Caco-2 (cell line): ENCODE data around the gene SLC16A12. TPM values are rescaled to one million over a fixed set of nuclear protein-coding genes. Genes with fewer than 3 reads are reported as not detected.

Source experiments
- BruUV-seq: library from RNA; stranded (reverse); fragments of 400-500 nt; replicated peaks from 2 replicates; lab custom pipeline; 2021; lab: Mats Ljungman, UMichigan
- CTCF ChIA-PET: fragments of 300-600 bp; sonication (Branson Sonifier 250); formaldehyde crosslinking; loops from one replicate; lab custom pipeline; 2022; ENCODE audit warnings: antibody characterized with exemption; lab: Charles Lee
- POLR2A ChIA-PET: fragments of 300-600 bp; sonication (Branson Sonifier 250); formaldehyde crosslinking; loops from one replicate; lab custom pipeline; 2022; ENCODE audit warnings: antibody characterized with exemption; lab: Charles Lee
- DNase-seq, 2 experiments: peaks; one replicate each; pipeline versions ENCODE4 v3.0.0 to v3.0.0-alpha.2; 2020 to 2022
- H3K27me3 ChIP-seq: replicated peaks from 2 replicates; pipeline ENCODE4 v1.6.0; 2011; ENCODE audit warnings: low read length; ENCODE audit not compliant: control insufficient read depth, insufficient read depth
- H3K36me3 ChIP-seq: 2 replicates; pipeline ENCODE4 v1.5.1; 2011; ENCODE audit warnings: low read length; ENCODE audit not compliant: control insufficient read depth, insufficient read depth
- H3K4me1 ChIP-seq: fragments of 250-450 bp; sonication (Bioruptor Pico); 2 replicates; pipeline ENCODE4 v1.5.1; 2020; ENCODE audit warnings: mild to moderate bottlenecking
- H3K4me3 ChIP-seq: 2 replicates; pipeline ENCODE4 v1.5.1; 2011; ENCODE audit warnings: low read depth, mild to moderate bottlenecking, control low read depth, low read length
- H3K9me3 ChIP-seq: fragments of 250-450 bp; sonication (Bioruptor Pico); 2 replicates; pipeline ENCODE4 v1.5.1; 2020; ENCODE audit warnings: mild to moderate bottlenecking, moderate library complexity
- H3K27ac Mint-ChIP-seq: one replicate; pipeline ENCODE4 v1.8.0; 2022; ENCODE audit warnings: mixed read lengths; ENCODE audit not compliant: unreplicated experiment
- H3K27me3 Mint-ChIP-seq: one replicate; pipeline ENCODE4 v1.8.0; 2022; ENCODE audit warnings: mixed read lengths; ENCODE audit not compliant: insufficient read depth, unreplicated experiment
- H3K36me3 Mint-ChIP-seq: one replicate; pipeline ENCODE4 v1.8.0; 2022; ENCODE audit warnings: mild to moderate bottlenecking, mixed read lengths; ENCODE audit not compliant: insufficient read depth, unreplicated experiment
- H3K4me1 Mint-ChIP-seq: one replicate; pipeline ENCODE4 v1.8.0; 2022; ENCODE audit warnings: low read depth, mixed read lengths; ENCODE audit not compliant: unreplicated experiment
- H3K4me3 Mint-ChIP-seq: one replicate; pipeline ENCODE4 v1.8.0; 2022; ENCODE audit warnings: mild to moderate bottlenecking, moderate library complexity, mixed read lengths; ENCODE audit not compliant: unreplicated experiment
- H3K9me3 Mint-ChIP-seq: one replicate; pipeline ENCODE4 v1.8.0; 2022; ENCODE audit warnings: mixed read lengths; ENCODE audit not compliant: unreplicated experiment
- intact Hi-C: fragments of 100-400 bp; cut with micrococcal nuclease; formaldehyde crosslinking; loops from one replicate; pipeline ENCODE4 v1.10.0; 2022; ENCODE audit not compliant: unreplicated experiment
- total RNA-seq: library from RNA; stranded (reverse); gene quantifications from 2 replicates; pipeline ENCODE4 v1.2.3, GENCODE V29; 2022
- TF ChIP-seq, protein P1 (sequence below), 2 experiments: fragments of 200-600 bp in 1 of 2; IDR thresholded peaks; 1 replicate in 1 of 2; 2 replicates in 1 of 2; pipeline versions ENCODE4 v1.5.1 to v1.8.0; 2011 to 2022; ENCODE audit warnings: antibody characterized with exemption in 1 of 2, control low read depth in 1 of 2, inconsistent platforms in 1 of 2, low read depth in 1 of 2, low read length in 1 of 2, mild to moderate bottlenecking in 1 of 2, moderate library complexity in 1 of 2; ENCODE audit not compliant: insufficient read depth in 1 of 2, severe bottlenecking in 1 of 2, unreplicated experiment in 1 of 2

Gene SLC16A12
- total RNA-seq, 1 experiment from 2014 or later: not detected

DNA sequence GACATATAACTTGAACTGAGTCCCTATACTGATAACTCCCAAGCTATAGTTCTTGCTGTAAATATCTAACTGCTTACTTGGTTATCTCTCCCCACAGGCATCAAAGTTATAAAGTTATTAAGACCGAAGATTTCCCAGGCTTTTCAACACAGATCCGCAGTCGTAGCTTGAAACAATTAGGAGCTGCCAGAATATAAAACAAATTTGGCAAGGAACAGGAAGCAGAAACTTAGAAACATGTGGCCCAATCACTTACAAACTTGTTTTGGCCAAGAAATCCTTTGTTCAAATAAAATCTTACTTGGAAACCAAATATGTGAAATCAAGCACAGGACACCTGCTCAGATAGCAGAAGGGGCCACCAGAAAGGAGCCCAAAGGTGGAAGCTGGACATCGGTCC lies 9.0 kb downstream of the SLC16A12 start:
- no peaks in the 10 kb centered on the region for H3K9me3 ChIP-seq
- H3K4me1 ChIP-seq: peaks cover 4% of the 10 kb centered on the region; the same call in 1 of the 2 replicates
- CTCF ChIA-PET: no interaction called here
- no TSS peak for BruUV-seq
- DNase-seq: no peak
- H3K9me3 Mint-ChIP-seq: no peaks in the 10 kb centered on the region
- H3K4me3 ChIP-seq: no peak overlapping the region
- intact Hi-C loops: no loop called here
- H3K4me1 Mint-ChIP-seq: no peaks in the 10 kb centered on the region
- H3K27ac Mint-ChIP-seq: no peak overlapping the region
- no peaks in the 10 kb centered on the region for H3K36me3 ChIP-seq
- TF ChIP-seq, protein P1, sequence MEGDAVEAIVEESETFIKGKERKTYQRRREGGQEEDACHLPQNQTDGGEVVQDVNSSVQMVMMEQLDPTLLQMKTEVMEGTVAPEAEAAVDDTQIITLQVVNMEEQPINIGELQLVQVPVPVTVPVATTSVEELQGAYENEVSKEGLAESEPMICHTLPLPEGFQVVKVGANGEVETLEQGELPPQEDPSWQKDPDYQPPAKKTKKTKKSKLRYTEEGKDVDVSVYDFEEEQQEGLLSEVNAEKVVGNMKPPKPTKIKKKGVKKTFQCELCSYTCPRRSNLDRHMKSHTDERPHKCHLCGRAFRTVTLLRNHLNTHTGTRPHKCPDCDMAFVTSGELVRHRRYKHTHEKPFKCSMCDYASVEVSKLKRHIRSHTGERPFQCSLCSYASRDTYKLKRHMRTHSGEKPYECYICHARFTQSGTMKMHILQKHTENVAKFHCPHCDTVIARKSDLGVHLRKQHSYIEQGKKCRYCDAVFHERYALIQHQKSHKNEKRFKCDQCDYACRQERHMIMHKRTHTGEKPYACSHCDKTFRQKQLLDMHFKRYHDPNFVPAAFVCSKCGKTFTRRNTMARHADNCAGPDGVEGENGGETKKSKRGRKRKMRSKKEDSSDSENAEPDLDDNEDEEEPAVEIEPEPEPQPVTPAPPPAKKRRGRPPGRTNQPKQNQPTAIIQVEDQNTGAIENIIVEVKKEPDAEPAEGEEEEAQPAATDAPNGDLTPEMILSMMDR (IDR thresholded peaks at IDR 0.05; ENCODE audit: insufficient read depth in 1 of 2, low read depth in 1 of 2, low read length in 1 of 2, severe bottlenecking in 1 of 2, unreplicated experiment in 1 of 2): no peak
- H3K27me3 ChIP-seq: no peaks in the 10 kb centered on the region
- peaks cover 3% of the 10 kb centered on the region for H3K27me3 Mint-ChIP-seq
- POLR2A ChIA-PET: no interaction called here
- H3K4me3 Mint-ChIP-seq: no peak overlapping the region
- H3K36me3 Mint-ChIP-seq: no peaks in the 10 kb centered on the region

DNA sequence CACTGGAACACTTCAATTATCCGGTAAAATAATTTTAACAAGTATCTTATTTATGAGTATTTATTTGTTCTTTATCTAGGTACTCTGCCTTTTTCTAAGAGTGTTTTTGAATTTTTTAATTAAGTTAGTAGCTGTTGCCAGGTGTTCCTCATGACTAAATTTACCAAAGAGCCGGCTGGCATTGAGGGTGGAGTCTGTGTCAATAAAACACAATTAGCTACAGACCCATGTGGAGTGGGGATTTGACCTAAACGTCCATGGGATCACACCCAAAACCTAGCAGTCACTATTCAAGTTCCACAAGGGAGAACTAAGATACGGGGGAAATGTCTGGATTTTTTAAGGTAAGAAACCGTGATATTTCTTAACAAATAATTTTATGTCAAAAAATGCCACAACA lies 9.8 kb downstream of the SLC16A12 start:
- no peaks in the 10 kb centered on the region for H3K27me3 ChIP-seq
- TF ChIP-seq, protein P1 (IDR thresholded peaks at IDR 0.05; ENCODE audit: insufficient read depth in 1 of 2, low read depth in 1 of 2, low read length in 1 of 2, severe bottlenecking in 1 of 2, unreplicated experiment in 1 of 2): no peak
- no peak for DNase-seq
- no peaks in the 10 kb centered on the region for H3K9me3 Mint-ChIP-seq
- H3K4me1 Mint-ChIP-seq: no peaks in the 10 kb centered on the region
- no peak overlapping the region for H3K27ac Mint-ChIP-seq
- ChIA-PET POLR2A (no interaction called here), CTCF (no interaction called here)
- H3K27me3 Mint-ChIP-seq: peaks cover under 1% of the 10 kb centered on the region
- peaks cover 4% of the 10 kb centered on the region; the same call in 1 of the 2 replicates for H3K4me1 ChIP-seq
- H3K9me3 ChIP-seq: no peaks in the 10 kb centered on the region
- no peaks in the 10 kb centered on the region for H3K36me3 ChIP-seq
- no peak overlapping the region for H3K4me3 ChIP-seq
- no TSS peak for BruUV-seq
- intact Hi-C loops: no loop called here
- no peaks in the 10 kb centered on the region for H3K36me3 Mint-ChIP-seq
- H3K4me3 Mint-ChIP-seq: no peak overlapping the region

DNA sequence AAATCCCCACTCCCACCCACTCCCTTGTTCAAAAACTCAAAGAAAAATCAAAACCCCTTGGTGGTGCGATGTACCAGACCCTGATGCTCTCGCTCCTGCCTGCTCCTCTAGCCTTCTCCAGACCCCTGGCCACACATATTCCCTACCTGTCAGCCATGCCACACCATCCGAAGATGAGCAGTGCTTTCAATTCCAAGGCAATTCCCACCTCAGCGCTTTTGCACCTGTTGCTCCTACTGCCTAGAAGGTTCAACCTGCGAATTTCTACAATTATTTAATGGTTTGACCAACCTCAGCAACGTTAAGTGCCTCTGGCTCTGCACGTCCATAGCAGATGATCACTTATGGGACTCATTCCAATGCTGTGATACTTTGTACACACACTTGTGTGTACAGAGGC lies 11.1 kb downstream of the SLC16A12 start:
- H3K27me3 Mint-ChIP-seq: no peaks in the 10 kb centered on the region
- intact Hi-C loops: no loop called here
- H3K9me3 ChIP-seq: no peaks in the 10 kb centered on the region
- TF ChIP-seq, protein P1 (IDR thresholded peaks at IDR 0.05; ENCODE audit: insufficient read depth in 1 of 2, low read depth in 1 of 2, low read length in 1 of 2, severe bottlenecking in 1 of 2, unreplicated experiment in 1 of 2): no peak
- H3K4me3 Mint-ChIP-seq: no peak overlapping the region
- POLR2A ChIA-PET: no interaction called here
- BruUV-seq: no TSS peak
- no peaks in the 10 kb centered on the region for H3K36me3 ChIP-seq
- no peak overlapping the region for H3K4me3 ChIP-seq
- H3K4me1 Mint-ChIP-seq: no peaks in the 10 kb centered on the region
- no peak overlapping the region for H3K27ac Mint-ChIP-seq
- no peak for DNase-seq
- H3K27me3 ChIP-seq: no peaks in the 10 kb centered on the region
- H3K36me3 Mint-ChIP-seq: no peaks in the 10 kb centered on the region
- H3K4me1 ChIP-seq: peaks cover 4% of the 10 kb centered on the region; the same call in 1 of the 2 replicates
- no peaks in the 10 kb centered on the region for H3K9me3 Mint-ChIP-seq
- CTCF ChIA-PET: interaction anchor here (0.7 kb wide), 1 partner anchor 1373 kb away, joined by 3 read pairs; no protein-coding TSS in a partner anchor
